Measurements from ENCODE around the gene CORO1C. TPM values are rescaled to one million over a fixed set of nuclear protein-coding genes. Genes with fewer than 3 reads are reported as not detected.

Gene CORO1C
- total RNA-seq, 4 donors from 2014 or later = 24.7 to 47.6 (median 30.9) TPM

GRCh38 chr12:108678104-108678730, 53.1 kb downstream of the CORO1C start:
- intact Hi-C loops (cut with DNase I; ENCODE audit: low total_unique reads) = no loop called here
- Histone ChIP-seq H3K27ac (peak overlapping the region; percentile 42 to 66 (median 62)), H3K27me3 (no peaks in the 10 kb centered on the region), H3K9me3 (no peaks in the 10 kb centered on the region), H3K4me3 (no peak overlapping the region), H3K36me3 (no peaks in the 10 kb centered on the region), H3K4me1 (peaks cover 41 to 42% of the 10 kb centered on the region in 2 donors)
- TF ChIP-seq CTCF (IDR thresholded peaks at IDR 0.05 in 4 of 5, conservative IDR thresholded peaks at IDR 0.05 in 1 of 5) = no peak
- DNase-seq = peak in 1 of 2 donors; percentile 51
- in situ Hi-C loops (cut with MboI; ENCODE audit: low sequenced_read_pairs in 4 of 4) = loop anchor here in 1 of 4 donors (25.0 kb wide), 1 partner anchor 434 kb away; the partner anchor contains the start of gene ACACB
- peak; percentile 40 to 82 for ATAC-seq

- no peaks in the 10 kb centered on the region for H3K9me3 ChIP-seq
- DNase-seq = no peak
- no peaks in the 10 kb centered on the region for H3K27me3 ChIP-seq
- in situ Hi-C loops (cut with MboI; ENCODE audit: low sequenced_read_pairs in 4 of 4) = loop anchor here in 1 of 4 donors (25.0 kb wide), 1 partner anchor 435 kb away; the partner anchor contains the start of gene ACACB
- no peak overlapping the region for H3K4me3 ChIP-seq
- peak overlapping the region; percentile 6 to 66 (median 62) for H3K27ac ChIP-seq
- no peak for ATAC-seq
- H3K4me1 ChIP-seq = peaks cover 34 to 36% of the 10 kb centered on the region in 2 donors
- H3K36me3 ChIP-seq = no peaks in the 10 kb centered on the region
- TF ChIP-seq CTCF (IDR thresholded peaks at IDR 0.05 in 4 of 5, conservative IDR thresholded peaks at IDR 0.05 in 1 of 5) = no peak
- no peak for TF ChIP-seq POLR2A (IDR thresholded peaks at IDR 0.05)
- intact Hi-C loops (cut with DNase I; ENCODE audit: low total_unique reads) = no loop called here
Observed at GRCh38 chr12:108677381-108677780, 53.9 kb downstream of the CORO1C start.

- in situ Hi-C loops (cut with MboI; ENCODE audit: low sequenced_read_pairs in 4 of 4) (loop anchor here in 1 of 4 donors (25.0 kb wide), 1 partner anchor 436 kb away; the partner anchor contains the start of gene ACACB), intact Hi-C loops (cut with DNase I; ENCODE audit: low total_unique reads) (no loop called here)
- H3K9me3 ChIP-seq = no peaks in the 10 kb centered on the region
- TF ChIP-seq POLR2A (IDR thresholded peaks at IDR 0.05) (no peak), CTCF (IDR thresholded peaks at IDR 0.05 in 4 of 5, conservative IDR thresholded peaks at IDR 0.05 in 1 of 5) (no peak)
- DNase-seq (no peak), ATAC-seq (no peak)
- H3K27me3 ChIP-seq = no peaks in the 10 kb centered on the region
- H3K27ac ChIP-seq = peak overlapping the region; percentile 6 to 66 (median 62)
- peaks cover 28 to 32% of the 10 kb centered on the region in 2 donors for H3K4me1 ChIP-seq
- no peak overlapping the region for H3K4me3 ChIP-seq
- H3K36me3 ChIP-seq = no peaks in the 10 kb centered on the region
Observed at GRCh38 chr12:108676707-108677106, 54.6 kb downstream of the CORO1C start.

GRCh38 chr12:108675792-108676191, 55.5 kb downstream of the CORO1C start:
- Histone ChIP-seq H3K36me3 (no peaks in the 10 kb centered on the region), H3K27ac (peak overlapping the region in 2 of 4 donors; percentile 64 to 66), H3K9me3 (no peaks in the 10 kb centered on the region), H3K4me1 (peaks cover 21 to 30% of the 10 kb centered on the region in 2 donors), H3K27me3 (no peaks in the 10 kb centered on the region), H3K4me3 (no peak overlapping the region)
- ATAC-seq (no peak), DNase-seq (no peak)
- intact Hi-C loops (cut with DNase I; ENCODE audit: low total_unique reads) = no loop called here
- in situ Hi-C loops (cut with MboI; ENCODE audit: low sequenced_read_pairs in 4 of 4) = loop anchor here in 1 of 4 donors (25.0 kb wide), 1 partner anchor 437 kb away; the partner anchor contains the start of gene ACACB
- TF ChIP-seq CTCF (IDR thresholded peaks at IDR 0.05 in 4 of 5, conservative IDR thresholded peaks at IDR 0.05 in 1 of 5) = no peak
- no peak for TF ChIP-seq POLR2A (IDR thresholded peaks at IDR 0.05)
